ENCODE measurements around the gene GRK5. TPM values are rescaled to one million over a fixed set of nuclear protein-coding genes. Genes with fewer than 3 reads are reported as not detected.
A peak's percentile ranks its signal among the peaks of the same experiment; 100 is the strongest.

Gene GRK5
- total RNA-seq, 1 experiment from 2014 or later, result 29.0 TPM

- intact Hi-C loops (cut with micrococcal nuclease; ENCODE audit: unreplicated experiment) (no loop called here), in situ Hi-C loops (cut with HindIII; ENCODE audit: low pct_unique_long_range_greater_than_20kb, low sequenced_read_pairs) (no loop called here)
- ChIA-PET CTCF (interaction anchor here (0.6 to 0.7 kb wide), 3 partner anchors 126 to 376 kb away, joined by 3 to 6 read pairs (median 5); no protein-coding TSS in a partner anchor), POLR2A (interaction anchor here (0.7 kb wide), 1 partner anchor 70 kb away, joined by 16 read pairs; no protein-coding TSS in a partner anchor)
- Histone ChIP-seq H3K27ac (ENCODE audit: low read length) (no peak overlapping the region), H3K4me1 (ENCODE audit: control insufficient read depth, insufficient read depth, low read length) (no peaks in the 10 kb centered on the region), H3K27me3 (ENCODE audit: control insufficient read depth, insufficient read depth, low read length) (no peaks in the 10 kb centered on the region), H3K4me3 (ENCODE audit: low read depth in 2 of 2, low read length in 2 of 2) (no peak overlapping the region), H3K36me3 (ENCODE audit: control insufficient read depth, insufficient read depth, low read length) (no peaks in the 10 kb centered on the region), H3K9me3 (ENCODE audit: control insufficient read depth, insufficient read depth, low read depth, low read length) (no peaks in the 10 kb centered on the region)
- TF ChIP-seq CTCF (IDR thresholded peaks at IDR 0.05), result no peak
- no peak for TF ChIP-seq SIN3A (IDR thresholded peaks at IDR 0.05; ENCODE audit: borderline replicate concordance, insufficient read depth, low read depth, low read length)
- TF ChIP-seq POLR2AphosphoS5 (IDR thresholded peaks at IDR 0.05; ENCODE audit: low read depth, low read length), result no peak
- TF ChIP-seq TCF7L2 (IDR thresholded peaks at IDR 0.05; ENCODE audit: low read depth, low read length), result no peak
- TF ChIP-seq REST (IDR thresholded peaks at IDR 0.05; ENCODE audit: insufficient read depth in 1 of 2, low read depth in 2 of 2, low read length in 1 of 2), result no peak
- BruUV-seq (replicated peaks), result no TSS peak
- ATAC-seq, result no peak
- DNase-seq (ENCODE audit: low read depth, low spot score), result no peak
These were observed 200.7 kb downstream of the GRK5 start for GRCh38 chr10:119408072-119408471.

- peak; percentile 20; the same call in 1 of the 2 replicates for ATAC-seq
- intact Hi-C loops (cut with micrococcal nuclease; ENCODE audit: unreplicated experiment), result no loop called here
- H3K4me1 ChIP-seq (ENCODE audit: control insufficient read depth, insufficient read depth, low read length), result 0 out of 2 replicates have a peak, but pooled peaks cover 2% of the 10 kb centered on the region
- in situ Hi-C loops (cut with HindIII; ENCODE audit: low pct_unique_long_range_greater_than_20kb, low sequenced_read_pairs), result no loop called here
- ChIA-PET POLR2A (no interaction called here), CTCF (no interaction called here)
- H3K27me3 ChIP-seq (ENCODE audit: control insufficient read depth, insufficient read depth, low read length), result no peaks in the 10 kb centered on the region
- no peaks in the 10 kb centered on the region for H3K9me3 ChIP-seq (ENCODE audit: control insufficient read depth, insufficient read depth, low read depth, low read length)
- BruUV-seq (replicated peaks), result TSS peak; percentile 68
- no peak for DNase-seq (ENCODE audit: low read depth, low spot score)
- no peaks in the 10 kb centered on the region for H3K36me3 ChIP-seq (ENCODE audit: control insufficient read depth, insufficient read depth, low read length)
- H3K27ac ChIP-seq (ENCODE audit: low read length), result no peak overlapping the region
- no peak overlapping the region for H3K4me3 ChIP-seq (ENCODE audit: low read depth in 2 of 2, low read length in 2 of 2)
- TF ChIP-seq SIN3A (IDR thresholded peaks at IDR 0.05; ENCODE audit: borderline replicate concordance, insufficient read depth, low read depth, low read length) (no peak), REST (IDR thresholded peaks at IDR 0.05; ENCODE audit: insufficient read depth in 1 of 2, low read depth in 2 of 2, low read length in 1 of 2) (no peak), TCF7L2 (IDR thresholded peaks at IDR 0.05; ENCODE audit: low read depth, low read length) (no peak), CTCF (IDR thresholded peaks at IDR 0.05) (no peak), POLR2AphosphoS5 (IDR thresholded peaks at IDR 0.05; ENCODE audit: low read depth, low read length) (no peak)
These were observed 201.6 kb downstream of the GRK5 start for GRCh38 chr10:119408969-119409371.

Measured in Panc1 (cell line).